Endothelial cell of umbilical vein (primary cell): Measurements from ENCODE around the gene IRS1. TPM values are rescaled to one million over a fixed set of nuclear protein-coding genes. Genes with fewer than 3 reads are reported as not detected.

Experiments used
- BruUV-seq: library from RNA; stranded (reverse); fragments of 400-500 nt; replicated peaks from 2 replicates; lab custom pipeline; 2021; lab: Mats Ljungman, UMichigan
- CTCF ChIA-PET: fragments of 300-600, 350-600 bp; sonication (Branson Sonifier 250); formaldehyde crosslinking; loops from one replicate; lab custom pipeline; 2021; ENCODE audit warnings: antibody characterized with exemption, inconsistent platforms; lab: Charles Lee
- POLR2A ChIA-PET: fragments of 300-600, 350-600 bp; sonication (Branson Sonifier 250); formaldehyde crosslinking; loops from one replicate; lab custom pipeline; 2021; ENCODE audit warnings: antibody characterized with exemption, inconsistent platforms; lab: Charles Lee
- DNase-seq: peaks from one replicate; pipeline ENCODE4 v3.0.0-alpha.2; 2011; ENCODE audit warnings: low read depth, low spot score
- FAIRE-seq: peaks from 2 replicates; lab custom pipeline; 2011; peaks lifted over from hg19 to GRCh38; lab: Jason Lieb, UNC
- H2AFZ ChIP-seq: 2 replicates; pipeline ENCODE4 v1.6.0; 2012; ENCODE audit warnings: low read depth, low read length, control low read depth, inconsistent platforms
- H3K27ac ChIP-seq: 2 replicates; pipeline ENCODE4 v1.5.1; 2011; ENCODE audit warnings: low read depth, mild to moderate bottlenecking, control low read depth, low read length, moderate library complexity; ENCODE audit not compliant: insufficient read depth
- H3K27me3 ChIP-seq, 2 experiments: 2 replicates each; pipeline versions ENCODE4 v1.6.0 to v1.6.1; 2011; ENCODE audit warnings: low read length in 2 of 2, mixed read lengths in 1 of 2; ENCODE audit not compliant: control insufficient read depth in 2 of 2, insufficient read depth in 2 of 2
- H3K36me3 ChIP-seq, 2 experiments: 2 replicates in 1 of 2; 3 replicates in 1 of 2; pipeline ENCODE4 v1.5.1; 2011; ENCODE audit warnings: low read length in 2 of 2, mild to moderate bottlenecking in 1 of 2, moderate library complexity in 1 of 2; ENCODE audit not compliant: control insufficient read depth in 2 of 2, insufficient read depth in 2 of 2; ENCODE audit errors: extremely low read depth in 1 of 2
- H3K4me1 ChIP-seq: 3 replicates; pipeline ENCODE4 v1.5.1; 2011; ENCODE audit warnings: mild to moderate bottlenecking, low read length; ENCODE audit not compliant: control insufficient read depth, insufficient read depth; ENCODE audit errors: extremely low read depth
- H3K4me2 ChIP-seq: 2 replicates; pipeline ENCODE4 v1.6.1; 2011; ENCODE audit warnings: low read length, control low read depth, mixed read lengths; ENCODE audit not compliant: insufficient read depth
- H3K4me3 ChIP-seq, 3 experiments: fragments of 200-600 bp in 1 of 3; sonication (generic), shearing (Covaris generic) in 1 of 3; replicated peaks in 1 of 3; 2 replicates each; pipeline ENCODE4 v1.5.1; 2011 to 2016; ENCODE audit warnings: control low read depth in 3 of 3, low read length in 3 of 3, mild to moderate bottlenecking in 2 of 3, inconsistent platforms in 1 of 3, low read depth in 1 of 3, moderate library complexity in 1 of 3; ENCODE audit not compliant: insufficient read depth in 1 of 3
- H3K79me2 ChIP-seq: 2 replicates; pipeline ENCODE4 v1.6.0; 2012; ENCODE audit warnings: low read length, inconsistent platforms; ENCODE audit not compliant: control insufficient read depth, insufficient read depth
- H3K9ac ChIP-seq: replicated peaks from 2 replicates; pipeline ENCODE3; 2011; ENCODE audit warnings: low read length, control low read depth; ENCODE audit not compliant: insufficient read depth; ENCODE audit errors: extremely low read depth
- H3K9me1 ChIP-seq: replicated peaks from 3 replicates; pipeline ENCODE4 v1.6.0; 2011; ENCODE audit warnings: mild to moderate bottlenecking, low read length; ENCODE audit not compliant: control insufficient read depth, insufficient read depth; ENCODE audit errors: extremely low read depth
- H3K9me3 ChIP-seq: replicated peaks from 2 replicates; pipeline ENCODE4 v1.5.1; 2012; ENCODE audit warnings: low read length, inconsistent platforms; ENCODE audit not compliant: control insufficient read depth, insufficient read depth
- H4K20me1 ChIP-seq: replicated peaks from 2 replicates; pipeline ENCODE3; 2011; ENCODE audit warnings: mild to moderate bottlenecking, low read length; ENCODE audit not compliant: control insufficient read depth, insufficient read depth; ENCODE audit errors: extremely low read depth
- EZH2 ChIP-seq: IDR thresholded peaks from 2 replicates; pipeline ENCODE4 v1.6.1; 2012; ENCODE audit warnings: borderline replicate concordance, low read depth, mild to moderate bottlenecking, moderate library complexity, low read length, inconsistent platforms; ENCODE audit not compliant: severe bottlenecking
- FOS ChIP-seq: IDR thresholded peaks from 2 replicates; pipeline ENCODE4 v1.6.1; 2011; ENCODE audit warnings: mild to moderate bottlenecking, low read length, moderate library complexity, borderline replicate concordance; ENCODE audit not compliant: insufficient read depth
- GATA2 ChIP-seq: IDR thresholded peaks from 2 replicates; pipeline ENCODE4 v1.7.0; 2011; ENCODE audit warnings: low read depth, mild to moderate bottlenecking, moderate library complexity, mixed read lengths, low read length; ENCODE audit not compliant: insufficient read length, insufficient read depth
- JUN ChIP-seq: IDR thresholded peaks from 2 replicates; pipeline ENCODE4 v1.6.1; 2011; ENCODE audit warnings: borderline replicate concordance, low read depth; ENCODE audit not compliant: insufficient read length, insufficient read depth
- MYC ChIP-seq: IDR thresholded peaks from one replicate; pipeline ENCODE4 v1.6.1; 2011; ENCODE audit warnings: mild to moderate bottlenecking, low read depth, low read length
- POLR2A ChIP-seq: IDR thresholded peaks from 2 replicates; pipeline ENCODE4 v1.6.1; 2012; ENCODE audit warnings: low read depth, mild to moderate bottlenecking, control low read depth, low read length
- POLR2AphosphoS5 ChIP-seq: IDR thresholded peaks from 2 replicates; pipeline ENCODE4 v1.6.1; 2012; ENCODE audit warnings: low read depth, mild to moderate bottlenecking, control low read depth, low read length, moderate library complexity; ENCODE audit not compliant: insufficient read depth
- dilution Hi-C: fragments of 300-500 bp; cut with MboI; formaldehyde crosslinking; loops from one replicate; pipeline ENCODE4 v1.15.0; 2019; ENCODE audit warnings: low sequenced_read_pairs; ENCODE audit not compliant: extremely low pct_ligation_motif_present
- intact Hi-C: fragments of 100-400 bp; cut with micrococcal nuclease; formaldehyde crosslinking; loops from one replicate; pipeline ENCODE4 v1.10.0; 2022
- polyA plus RNA-seq, 4 experiments: library from polyadenylated mRNA; depleted of rRNA in 3 of 4; stranded (reverse) in 3 of 4; unstranded in 1 of 4; fragments of >200 nt; gene quantifications; 2 replicates each; pipeline versions ENCODE4 v1.2.1 to v1.2.3, GENCODE V29; 2011 to 2012; ENCODE audit warnings: missing spikeins in 1 of 4
- total RNA-seq: library from RNA; stranded (reverse); gene quantifications from 2 replicates; pipeline ENCODE4 v1.2.3, GENCODE V29; 2021
- TF ChIP-seq, protein P1 (sequence below): IDR thresholded peaks from 2 replicates; pipeline ENCODE4 v1.6.1; 2011; ENCODE audit not compliant: insufficient read depth, insufficient read length
- TF ChIP-seq, protein P2 (sequence below), 2 donors: IDR thresholded peaks; 1 replicate in 1 of 2; 2 replicates in 1 of 2; pipeline ENCODE4 v1.5.1; 2011; ENCODE audit warnings: low read length in 2 of 2, mild to moderate bottlenecking in 2 of 2, moderate library complexity in 2 of 2, control low read depth in 1 of 2, inconsistent platforms in 1 of 2, low read depth in 1 of 2; ENCODE audit not compliant: insufficient read depth in 1 of 2; ENCODE audit errors: extremely low read depth in 1 of 2

Gene IRS1
- total and polyA plus RNA-seq, 2 donors (not counting 3 experiments of a cell fraction or from before 2014, with no cell fraction given), result 0.10 to 0.11 TPM

DNA sequence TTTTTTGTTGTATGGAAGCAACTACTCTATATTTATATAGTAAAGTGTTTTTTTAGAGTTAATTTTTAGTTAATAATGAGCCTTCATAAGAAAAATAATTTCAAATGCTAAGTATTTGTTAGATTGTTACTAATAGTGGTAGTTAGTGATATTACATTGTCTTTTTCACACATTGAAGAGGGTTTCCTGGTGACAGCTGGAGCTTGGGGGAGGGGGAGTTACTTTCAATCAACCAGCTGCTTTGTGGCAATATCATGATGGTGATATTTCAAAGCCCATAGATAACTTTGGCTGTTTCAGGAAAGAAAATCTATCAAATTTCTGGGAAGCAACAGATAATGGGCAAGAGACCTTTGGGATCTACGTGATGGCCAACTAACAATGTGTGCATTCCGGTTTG lies 40.3 kb upstream of the IRS1 start:
- intact Hi-C loops, result loop anchor here (5.0 kb wide), 2 partner anchors 188 to 977 kb away; no protein-coding TSS in a partner anchor
- Histone ChIP-seq H2AFZ (no peak overlapping the region), H3K4me1 (peaks cover 15% of the 10 kb centered on the region), H3K4me3 (no peak overlapping the region), H3K27me3 (no peaks in the 10 kb centered on the region), H3K9me1 (no peaks in the 10 kb centered on the region), H4K20me1 (no peaks in the 10 kb centered on the region), H3K27ac (no peak overlapping the region), H3K36me3 (no peaks in the 10 kb centered on the region), H3K4me2 (no peak overlapping the region), H3K9me3 (no peaks in the 10 kb centered on the region), H3K9ac (no peak overlapping the region), H3K79me2 (peaks cover 2% of the 10 kb centered on the region)
- no peak for DNase-seq
- TF ChIP-seq POLR2A (no peak), MYC (no peak), FOS (no peak), EZH2 (no peak), JUN (no peak), GATA2 (no peak), POLR2AphosphoS5 (no peak)
- TF ChIP-seq, protein P1, sequence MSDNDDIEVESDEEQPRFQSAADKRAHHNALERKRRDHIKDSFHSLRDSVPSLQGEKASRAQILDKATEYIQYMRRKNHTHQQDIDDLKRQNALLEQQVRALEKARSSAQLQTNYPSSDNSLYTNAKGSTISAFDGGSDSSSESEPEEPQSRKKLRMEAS, result no peak
- TF ChIP-seq, protein P2, sequence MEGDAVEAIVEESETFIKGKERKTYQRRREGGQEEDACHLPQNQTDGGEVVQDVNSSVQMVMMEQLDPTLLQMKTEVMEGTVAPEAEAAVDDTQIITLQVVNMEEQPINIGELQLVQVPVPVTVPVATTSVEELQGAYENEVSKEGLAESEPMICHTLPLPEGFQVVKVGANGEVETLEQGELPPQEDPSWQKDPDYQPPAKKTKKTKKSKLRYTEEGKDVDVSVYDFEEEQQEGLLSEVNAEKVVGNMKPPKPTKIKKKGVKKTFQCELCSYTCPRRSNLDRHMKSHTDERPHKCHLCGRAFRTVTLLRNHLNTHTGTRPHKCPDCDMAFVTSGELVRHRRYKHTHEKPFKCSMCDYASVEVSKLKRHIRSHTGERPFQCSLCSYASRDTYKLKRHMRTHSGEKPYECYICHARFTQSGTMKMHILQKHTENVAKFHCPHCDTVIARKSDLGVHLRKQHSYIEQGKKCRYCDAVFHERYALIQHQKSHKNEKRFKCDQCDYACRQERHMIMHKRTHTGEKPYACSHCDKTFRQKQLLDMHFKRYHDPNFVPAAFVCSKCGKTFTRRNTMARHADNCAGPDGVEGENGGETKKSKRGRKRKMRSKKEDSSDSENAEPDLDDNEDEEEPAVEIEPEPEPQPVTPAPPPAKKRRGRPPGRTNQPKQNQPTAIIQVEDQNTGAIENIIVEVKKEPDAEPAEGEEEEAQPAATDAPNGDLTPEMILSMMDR (IDR thresholded peaks at IDR 0.05; ENCODE audit: extremely low read depth in 1 of 2, insufficient read depth in 1 of 2, low read depth in 1 of 2, low read length in 2 of 2), result no peak
- ChIA-PET CTCF (interaction anchor here (1.2 to 2.0 kb wide), 2 partner anchors 9 to 37 kb away, joined by 3 to 5 read pairs; no protein-coding TSS in a partner anchor), POLR2A (no interaction called here)
- BruUV-seq, result no TSS peak
- dilution Hi-C loops, result no loop called here
- FAIRE-seq, result no peak
